Gastrocnemius medialis (tissue), 4 donors: ENCODE data around the gene DAPK1.

Experiments used
- POLR2A ChIP-seq, 2 donors: fragments of 450-650 bp; IDR thresholded peaks; one replicate each; pipeline ENCODE4 v1.6.1; 2017; ENCODE audit warnings: antibody characterized with exemption in 2 of 2, mild to moderate bottlenecking in 2 of 2, moderate library complexity in 2 of 2
- TF ChIP-seq, protein P1 (sequence below), 5 experiments: fragments of 450-650 bp in 3 of 5; fragments of 200-600 bp in 2 of 5; sonication (generic) in 2 of 5; IDR thresholded peaks in 4 of 5; conservative IDR thresholded peaks in 1 of 5; 1 replicate in 4 of 5; 2 replicates in 1 of 5; pipeline ENCODE4 v1.5.1; 2016 to 2019; ENCODE audit warnings: antibody characterized with exemption in 5 of 5, mild to moderate bottlenecking in 3 of 5, moderate library complexity in 3 of 5

DNA sequence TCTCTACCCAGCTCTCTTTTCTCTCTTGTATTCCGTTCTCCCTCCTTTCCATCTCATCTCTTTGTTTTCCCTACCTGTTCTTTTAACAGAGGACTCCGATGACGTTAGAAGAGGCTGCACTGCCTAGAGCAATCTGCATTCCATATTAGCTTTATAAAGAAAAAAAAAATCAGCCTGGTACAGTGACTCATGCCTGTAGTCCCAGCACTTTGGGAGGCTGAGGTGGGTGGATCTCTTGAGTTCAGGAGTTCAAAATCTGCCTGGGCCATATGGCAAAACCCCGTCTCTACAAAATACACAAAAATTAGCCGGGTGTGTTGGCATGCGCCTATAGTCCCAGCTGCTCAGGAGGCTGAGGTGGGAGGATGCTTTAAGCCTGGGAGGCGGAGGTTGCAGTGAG lies 49.0 kb downstream of the DAPK1 start:
- TF ChIP-seq, protein P1, sequence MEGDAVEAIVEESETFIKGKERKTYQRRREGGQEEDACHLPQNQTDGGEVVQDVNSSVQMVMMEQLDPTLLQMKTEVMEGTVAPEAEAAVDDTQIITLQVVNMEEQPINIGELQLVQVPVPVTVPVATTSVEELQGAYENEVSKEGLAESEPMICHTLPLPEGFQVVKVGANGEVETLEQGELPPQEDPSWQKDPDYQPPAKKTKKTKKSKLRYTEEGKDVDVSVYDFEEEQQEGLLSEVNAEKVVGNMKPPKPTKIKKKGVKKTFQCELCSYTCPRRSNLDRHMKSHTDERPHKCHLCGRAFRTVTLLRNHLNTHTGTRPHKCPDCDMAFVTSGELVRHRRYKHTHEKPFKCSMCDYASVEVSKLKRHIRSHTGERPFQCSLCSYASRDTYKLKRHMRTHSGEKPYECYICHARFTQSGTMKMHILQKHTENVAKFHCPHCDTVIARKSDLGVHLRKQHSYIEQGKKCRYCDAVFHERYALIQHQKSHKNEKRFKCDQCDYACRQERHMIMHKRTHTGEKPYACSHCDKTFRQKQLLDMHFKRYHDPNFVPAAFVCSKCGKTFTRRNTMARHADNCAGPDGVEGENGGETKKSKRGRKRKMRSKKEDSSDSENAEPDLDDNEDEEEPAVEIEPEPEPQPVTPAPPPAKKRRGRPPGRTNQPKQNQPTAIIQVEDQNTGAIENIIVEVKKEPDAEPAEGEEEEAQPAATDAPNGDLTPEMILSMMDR (IDR thresholded peaks at IDR 0.05 in 4 of 5, conservative IDR thresholded peaks at IDR 0.05 in 1 of 5), result no peak
- TF ChIP-seq POLR2A (IDR thresholded peaks at IDR 0.05), result no peak
